ENCODE data around the gene MARF1.
A peak's percentile ranks its signal among the peaks of the same experiment; 100 is the strongest.
"Not testable (repeated sequence)": the region's sequence is repeated elsewhere in the genome, so short reads cannot be mapped to it uniquely, and the experiment has no call there.

The MARF1 gene, protein sequence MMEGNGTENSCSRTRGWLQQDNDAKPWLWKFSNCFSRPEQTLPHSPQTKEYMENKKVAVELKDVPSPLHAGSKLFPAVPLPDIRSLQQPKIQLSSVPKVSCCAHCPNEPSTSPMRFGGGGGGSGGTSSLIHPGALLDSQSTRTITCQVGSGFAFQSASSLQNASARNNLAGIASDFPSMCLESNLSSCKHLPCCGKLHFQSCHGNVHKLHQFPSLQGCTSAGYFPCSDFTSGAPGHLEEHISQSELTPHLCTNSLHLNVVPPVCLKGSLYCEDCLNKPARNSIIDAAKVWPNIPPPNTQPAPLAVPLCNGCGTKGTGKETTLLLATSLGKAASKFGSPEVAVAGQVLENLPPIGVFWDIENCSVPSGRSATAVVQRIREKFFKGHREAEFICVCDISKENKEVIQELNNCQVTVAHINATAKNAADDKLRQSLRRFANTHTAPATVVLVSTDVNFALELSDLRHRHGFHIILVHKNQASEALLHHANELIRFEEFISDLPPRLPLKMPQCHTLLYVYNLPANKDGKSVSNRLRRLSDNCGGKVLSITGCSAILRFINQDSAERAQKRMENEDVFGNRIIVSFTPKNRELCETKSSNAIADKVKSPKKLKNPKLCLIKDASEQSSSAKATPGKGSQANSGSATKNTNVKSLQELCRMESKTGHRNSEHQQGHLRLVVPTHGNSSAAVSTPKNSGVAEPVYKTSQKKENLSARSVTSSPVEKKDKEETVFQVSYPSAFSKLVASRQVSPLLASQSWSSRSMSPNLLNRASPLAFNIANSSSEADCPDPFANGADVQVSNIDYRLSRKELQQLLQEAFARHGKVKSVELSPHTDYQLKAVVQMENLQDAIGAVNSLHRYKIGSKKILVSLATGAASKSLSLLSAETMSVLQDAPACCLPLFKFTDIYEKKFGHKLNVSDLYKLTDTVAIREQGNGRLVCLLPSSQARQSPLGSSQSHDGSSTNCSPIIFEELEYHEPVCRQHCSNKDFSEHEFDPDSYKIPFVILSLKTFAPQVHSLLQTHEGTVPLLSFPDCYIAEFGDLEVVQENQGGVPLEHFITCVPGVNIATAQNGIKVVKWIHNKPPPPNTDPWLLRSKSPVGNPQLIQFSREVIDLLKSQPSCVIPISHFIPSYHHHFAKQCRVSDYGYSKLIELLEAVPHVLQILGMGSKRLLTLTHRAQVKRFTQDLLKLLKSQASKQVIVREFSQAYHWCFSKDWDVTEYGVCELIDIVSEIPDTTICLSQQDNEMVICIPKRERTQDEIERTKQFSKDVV (N-terminal part only)

DNA sequence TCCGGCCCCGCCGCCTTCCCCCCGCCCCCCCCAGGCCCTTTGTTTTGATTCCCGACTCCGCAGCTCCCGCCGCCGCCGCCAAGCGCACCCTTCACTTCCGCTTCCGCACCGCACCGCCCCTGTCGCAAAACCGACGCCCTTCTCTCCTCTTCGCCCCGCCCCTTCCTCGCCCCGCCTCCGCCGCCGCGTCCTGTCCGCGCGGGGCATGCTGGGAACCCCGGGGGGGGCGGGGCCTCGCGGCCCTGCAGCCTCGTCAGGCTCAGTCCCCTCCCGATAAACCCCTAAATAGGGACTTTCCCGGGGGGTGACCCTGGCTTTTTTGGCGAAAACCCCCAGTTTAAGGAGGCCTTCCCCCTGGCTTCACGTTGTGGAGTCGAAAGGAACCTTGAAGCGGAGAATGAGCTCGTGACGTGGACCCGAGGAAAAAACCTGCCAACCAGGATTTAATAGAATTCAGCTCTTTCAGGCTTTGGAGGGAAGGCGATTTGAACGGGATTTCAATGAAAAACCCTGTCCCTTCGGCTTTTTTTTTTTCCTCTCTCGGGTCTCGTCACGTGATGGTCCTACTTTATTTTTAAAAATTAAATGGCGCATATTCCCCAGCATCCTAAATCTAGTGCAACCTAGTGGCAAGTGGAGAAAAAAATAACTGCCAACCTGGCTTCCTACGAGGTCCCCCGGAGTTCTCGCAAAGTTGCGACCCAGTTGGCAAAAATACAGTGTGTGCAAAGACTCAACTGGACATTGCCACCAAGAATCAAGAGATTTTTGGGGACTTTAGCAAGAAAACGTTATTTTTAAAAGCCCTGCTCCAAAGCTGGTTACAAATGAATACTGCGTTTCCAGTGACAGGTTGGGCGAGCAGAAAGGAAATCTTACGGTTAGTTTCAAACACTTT, at the start of gene MARF1:
Gene MARF1, minus strand, starts transcription at position 107 of the 898 bp plus-strand sequence. CDS start 3,921 bp downstream, outside the sequence.
- DNase-seq, result peak; percentile 100

DNA sequence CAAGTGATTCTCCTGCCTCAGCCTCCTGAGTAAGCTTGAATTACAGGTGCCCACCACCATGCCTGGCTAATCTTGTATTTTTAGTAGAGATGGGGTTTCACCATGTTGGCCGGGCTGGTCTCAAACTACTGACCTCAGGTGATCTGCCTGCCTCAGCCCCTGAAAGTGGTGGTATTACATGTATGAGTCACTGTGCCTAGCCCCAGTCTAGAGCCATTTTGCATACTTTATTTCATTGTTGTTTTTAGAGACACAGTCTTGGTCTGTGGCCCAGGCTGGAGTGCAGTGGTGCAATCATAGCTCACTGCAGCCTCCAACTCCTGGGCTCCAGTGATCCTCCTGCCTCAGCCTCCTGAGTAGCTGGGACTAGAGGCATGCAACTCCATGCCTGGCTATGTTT, 49.6 kb upstream of the MARF1 start:
- DNase-seq, result not testable (repeated sequence)

DNA sequence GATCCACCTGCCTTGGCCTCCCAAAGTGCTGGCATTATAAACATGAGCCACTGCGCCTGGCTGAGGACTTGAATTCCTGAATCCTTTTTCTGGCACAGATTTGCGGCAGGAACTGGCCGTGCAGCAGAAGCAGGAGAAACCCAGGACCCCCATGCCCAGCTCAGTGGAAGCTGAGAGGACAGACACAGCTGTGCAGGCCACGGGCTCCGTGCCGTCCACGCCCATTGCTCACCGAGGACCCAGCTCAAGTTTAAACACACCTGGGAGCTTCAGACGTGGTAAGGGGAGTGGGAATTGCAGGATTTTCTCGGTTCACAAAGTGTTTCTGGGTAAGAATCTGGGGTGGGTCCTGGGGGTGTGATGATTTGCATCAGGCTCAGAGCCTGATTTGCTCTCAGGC, 48.1 kb upstream of the MARF1 start:
- no peak for DNase-seq

DNA sequence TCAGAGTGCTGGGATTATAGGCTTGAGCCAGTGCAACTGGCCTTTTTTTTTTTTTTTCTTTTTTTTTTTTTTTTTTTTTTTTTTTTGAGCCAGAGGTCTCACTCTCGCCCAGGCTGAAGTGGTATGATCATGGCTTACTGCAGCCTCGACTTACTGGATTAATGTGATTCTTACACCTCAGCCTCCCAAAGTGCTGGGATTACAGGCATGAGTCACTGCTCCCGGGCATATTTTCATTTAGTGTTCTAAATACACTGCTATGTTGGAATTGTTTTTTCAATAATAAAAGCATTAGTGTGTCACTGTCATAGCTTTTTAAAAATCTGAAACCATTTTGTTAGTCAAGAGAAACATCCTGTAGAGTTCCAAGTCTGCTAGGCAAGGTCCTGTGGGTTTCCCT, 47.3 kb upstream of the MARF1 start:
- DNase-seq, result no peak

DNA sequence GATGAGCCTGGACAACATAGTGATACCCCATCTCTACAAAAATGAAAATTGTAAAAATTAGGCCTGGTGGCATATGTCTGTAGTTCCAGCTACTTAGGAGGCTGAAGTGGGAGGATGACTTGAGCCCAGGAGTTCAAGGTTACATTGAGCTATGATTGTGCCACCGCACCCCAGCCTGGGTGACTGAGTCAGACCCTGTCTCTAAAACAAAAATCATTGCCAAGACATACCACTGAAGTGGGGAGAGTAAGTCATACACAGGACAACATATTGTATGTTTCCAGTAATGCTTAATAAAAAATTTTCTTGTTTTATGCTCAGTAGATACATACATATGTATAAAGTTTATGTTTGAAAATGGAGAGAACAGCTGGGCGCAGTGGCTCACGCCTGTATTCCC, 46.3 kb upstream of the MARF1 start:
- no peak for DNase-seq

DNA sequence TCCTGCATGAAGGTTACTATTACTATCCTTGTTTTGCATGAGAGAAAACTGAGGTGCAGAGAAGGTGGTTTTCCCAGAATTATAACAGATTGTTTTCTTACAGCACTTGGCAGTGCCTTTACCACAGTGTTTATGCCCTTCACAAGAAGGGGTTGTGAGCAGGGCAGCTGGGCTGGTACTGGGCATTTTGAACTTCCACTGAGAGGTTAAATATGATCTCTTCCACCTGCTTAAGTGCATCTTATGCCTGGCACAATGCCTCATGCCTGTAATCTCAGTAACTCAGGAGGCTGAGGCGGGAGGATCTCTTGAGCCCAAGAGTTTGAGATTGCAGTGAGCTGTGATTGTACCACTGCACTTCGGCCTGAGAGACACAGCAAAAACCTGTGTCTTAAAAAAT, 43.3 kb upstream of the MARF1 start:
- DNase-seq, result no peak

DNA sequence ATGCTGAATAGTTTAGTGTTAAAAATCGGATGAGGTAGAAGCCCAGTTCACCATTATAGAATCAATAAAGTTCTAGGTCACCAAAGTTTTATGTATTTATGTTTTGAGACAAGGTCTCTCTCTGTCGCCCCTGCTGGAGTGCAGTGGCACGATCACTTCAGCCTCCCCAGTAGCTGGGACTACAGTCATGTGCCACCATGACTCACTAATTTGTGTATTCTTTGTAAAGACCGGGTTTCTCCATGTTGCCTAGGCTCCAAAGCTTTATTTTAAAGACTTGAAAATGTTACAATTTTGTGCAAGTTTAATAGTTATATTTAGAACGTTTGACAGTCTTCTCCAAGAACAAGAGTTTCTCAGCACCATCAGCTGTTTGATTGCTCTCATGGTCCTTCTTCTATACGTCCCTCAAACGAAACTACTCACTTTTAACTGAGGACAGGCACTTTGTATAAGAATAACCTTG, 39.2 kb upstream of the MARF1 start:
- peak; percentile 47 for DNase-seq

DNA sequence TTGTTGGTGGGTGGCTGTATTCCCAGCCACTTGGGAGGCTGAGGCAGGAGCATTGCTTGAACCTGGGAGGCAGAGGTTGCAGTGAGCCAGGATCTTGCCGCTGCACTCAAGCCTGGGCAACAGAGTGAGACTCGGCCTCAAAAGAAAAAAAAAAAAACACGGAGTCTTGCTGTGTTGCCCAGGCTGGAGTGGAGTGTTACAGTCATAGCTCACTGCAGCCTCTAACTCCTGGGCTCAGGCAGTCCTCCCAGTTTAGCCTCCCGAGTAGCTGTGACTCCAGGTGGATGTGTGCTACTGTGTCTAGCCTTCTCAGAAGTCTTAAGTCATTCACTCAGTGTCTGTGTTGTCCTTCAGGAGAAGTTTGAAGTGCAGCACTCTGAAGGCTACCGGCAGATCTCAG, 34.5 kb upstream of the MARF1 start:
- no peak for DNase-seq

DNA sequence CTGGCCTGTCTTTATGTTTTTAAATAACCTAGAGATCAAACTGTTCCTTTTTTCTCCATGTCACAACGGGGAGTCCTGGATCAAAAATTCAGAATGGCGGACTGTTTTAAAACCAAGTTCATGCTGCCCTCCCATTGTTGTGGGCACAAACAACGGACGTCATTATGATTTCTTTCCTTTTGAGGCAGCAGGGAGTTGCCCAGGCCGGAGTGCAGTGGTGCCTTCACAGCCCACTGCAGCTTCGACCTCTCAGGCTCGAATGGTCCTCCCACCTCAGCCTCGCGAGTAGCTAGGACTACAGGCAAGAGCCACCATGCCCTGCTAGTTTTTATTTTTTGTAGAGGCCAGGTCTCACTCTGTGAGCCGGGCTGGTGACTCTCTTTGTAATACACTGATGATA, 33.6 kb upstream of the MARF1 start:
- DNase-seq, result no peak

DNA sequence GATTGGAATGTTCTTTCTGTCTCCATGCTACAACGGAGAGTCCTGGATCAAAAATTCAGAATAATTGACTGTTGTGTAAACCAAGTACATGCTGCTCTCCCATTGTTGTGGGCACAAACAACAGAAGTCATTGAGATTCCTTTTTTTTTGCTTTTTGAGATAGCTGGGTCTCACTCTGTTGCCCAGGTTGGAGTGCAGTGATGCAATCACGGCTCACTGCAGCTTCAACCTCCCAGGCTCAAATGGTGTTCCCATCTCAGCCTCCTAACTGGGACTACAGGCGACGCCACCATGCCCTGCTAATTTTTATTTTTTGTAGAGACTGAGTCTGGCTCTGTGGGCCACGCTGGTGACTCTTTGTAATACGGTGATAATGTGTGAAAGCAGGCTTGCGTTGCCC, 31.6 kb upstream of the MARF1 start:
- no peak for DNase-seq

DNA sequence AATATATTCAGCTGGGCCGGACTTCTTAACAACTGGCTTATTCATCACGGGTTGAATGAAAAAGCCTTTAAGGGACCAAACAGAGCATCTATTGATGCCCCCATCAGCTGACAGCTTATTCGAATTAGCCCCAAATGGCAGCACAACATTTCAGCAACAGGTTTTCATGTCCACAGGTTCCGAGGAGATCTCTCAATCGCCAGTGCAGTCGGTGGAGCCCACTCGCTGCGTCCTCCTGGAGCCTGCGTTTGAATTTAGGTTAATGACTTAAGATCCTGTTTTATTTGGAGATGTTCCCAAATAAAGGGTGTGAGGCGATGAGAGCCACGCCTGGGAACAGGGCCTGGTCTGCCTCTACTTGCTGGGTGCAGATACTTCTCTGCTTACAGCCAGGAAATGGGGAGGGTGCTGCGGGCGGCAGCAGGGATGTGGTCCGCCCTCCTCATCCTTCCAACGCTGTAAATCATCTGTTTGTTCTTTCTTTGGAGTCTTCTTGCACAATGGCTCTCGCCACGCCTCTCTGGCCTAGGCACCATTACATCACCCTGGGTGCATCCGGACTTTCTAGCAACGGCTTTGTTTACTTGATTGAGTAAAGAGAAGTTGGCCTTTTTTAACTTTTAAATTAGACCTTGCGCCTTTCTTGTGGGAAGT, 29.7 kb upstream of the MARF1 start:
- peak; percentile 85 for DNase-seq

DNA sequence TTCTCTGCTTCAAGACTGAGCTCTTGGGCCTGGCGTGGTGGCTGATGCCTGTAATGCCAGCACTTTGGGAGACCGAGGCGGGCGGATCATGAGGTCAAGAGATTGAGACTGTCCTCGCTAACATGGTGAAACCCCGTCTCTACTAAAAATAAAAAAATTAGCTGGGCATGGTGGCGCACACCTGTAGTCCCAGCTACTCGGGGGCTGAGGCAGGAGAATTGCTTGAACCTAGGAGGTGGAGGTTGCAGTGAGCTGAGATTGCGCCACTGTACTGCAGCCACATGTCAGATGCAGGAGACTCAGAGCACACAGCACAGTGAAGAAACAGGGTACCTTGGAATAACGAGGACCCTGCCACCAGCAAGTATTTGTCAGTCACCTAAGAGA, 29.2 kb upstream of the MARF1 start:
- not testable (repeated sequence) for DNase-seq

DNA sequence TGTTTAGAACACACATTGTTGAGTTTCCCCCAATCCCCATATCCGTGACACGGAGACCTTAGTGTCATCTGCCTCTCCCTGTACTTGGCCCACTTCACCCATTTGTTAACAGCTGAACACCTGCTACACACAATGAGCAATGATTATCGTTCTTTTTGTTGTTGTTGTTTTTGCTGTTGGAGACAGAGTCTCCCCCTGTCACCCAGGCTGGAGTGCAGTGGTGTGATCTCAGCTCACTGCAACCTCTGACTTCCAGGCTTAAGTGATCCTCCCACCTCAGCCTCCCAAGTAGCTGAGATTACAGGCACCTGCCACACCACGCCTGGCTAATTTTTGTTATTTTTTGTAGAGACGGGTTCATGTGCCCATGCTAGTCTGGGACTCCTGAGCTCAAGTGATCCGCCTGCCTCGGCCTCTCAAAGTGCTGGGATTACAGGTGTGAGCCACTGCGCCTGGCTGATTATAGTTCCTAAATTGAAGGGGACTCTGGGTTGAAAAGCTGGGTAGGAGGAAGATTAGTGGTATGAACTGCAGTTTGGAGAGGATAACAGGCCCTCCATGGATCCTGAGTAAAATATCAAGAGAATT, 28.7 kb upstream of the MARF1 start:
- DNase-seq, result no peak

DNA sequence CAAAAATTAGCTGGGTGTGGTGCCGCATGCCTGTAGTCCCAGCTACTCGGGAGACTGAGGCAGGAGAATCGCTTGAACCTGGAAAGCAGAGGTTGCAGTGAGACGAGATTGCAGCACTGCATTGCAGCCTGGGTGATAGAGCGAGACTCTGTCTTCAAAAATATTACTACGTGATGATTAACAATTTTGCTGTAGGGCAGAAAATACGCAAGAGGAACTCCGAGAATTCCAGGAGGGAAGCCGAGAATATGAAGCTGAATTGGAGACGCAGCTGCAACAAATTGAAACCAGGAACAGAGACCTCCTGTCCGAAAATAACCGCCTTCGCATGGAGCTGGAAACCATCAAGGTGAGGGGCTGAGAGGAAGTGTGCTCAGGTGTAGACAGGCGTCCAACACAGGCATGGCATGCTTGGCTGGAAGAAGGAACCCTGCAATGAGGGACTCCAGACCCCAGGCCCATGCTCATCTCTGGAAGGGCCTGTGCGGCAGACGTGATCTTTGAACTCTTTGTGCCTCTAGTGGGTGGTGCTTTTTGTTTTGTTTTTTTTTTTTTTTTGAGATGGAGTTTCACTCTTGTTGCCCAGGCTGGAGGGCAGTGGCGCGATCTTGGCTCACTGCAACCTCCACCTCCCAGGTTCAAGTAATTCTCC, 24.3 kb upstream of the MARF1 start:
- no peak for DNase-seq

DNA sequence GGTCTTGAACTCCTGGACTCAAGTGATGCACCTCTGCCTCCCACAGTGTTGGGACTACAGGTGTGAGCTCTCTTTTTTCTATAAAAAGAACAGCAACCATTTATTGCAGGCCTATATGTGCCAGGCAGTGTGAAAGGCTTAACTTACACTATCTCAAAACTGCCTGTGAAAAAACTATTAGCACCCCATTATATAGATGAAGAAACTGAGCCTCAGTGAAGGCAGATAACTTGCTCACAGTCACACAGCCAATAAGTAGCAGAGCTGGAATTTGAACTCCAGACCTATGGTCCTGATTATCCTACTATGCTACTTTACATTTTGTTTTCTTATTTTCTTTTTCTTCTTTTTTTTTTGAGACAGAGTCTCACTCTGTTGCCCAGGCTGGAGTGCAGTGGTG, 22.2 kb upstream of the MARF1 start:
- DNase-seq, result no peak

DNA sequence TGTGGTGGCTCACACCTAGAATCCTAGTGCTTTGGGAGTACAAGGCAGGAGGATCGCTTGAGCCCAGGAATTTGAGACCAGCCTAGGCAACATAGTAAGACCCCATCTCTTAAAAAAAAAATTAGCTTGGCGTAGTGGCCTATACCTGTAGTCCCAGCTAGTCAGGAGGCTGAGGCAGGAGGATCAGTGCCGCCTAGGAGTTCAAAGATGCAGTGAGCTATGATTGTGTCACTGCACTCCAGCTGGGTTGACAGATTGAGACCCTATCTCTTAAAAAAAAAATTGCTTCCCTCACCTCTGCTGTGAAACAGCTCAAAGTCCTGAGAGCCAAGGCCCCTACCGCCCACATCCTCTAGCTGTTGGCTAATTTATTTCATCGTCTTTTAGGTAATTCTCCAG, 17.2 kb upstream of the MARF1 start:
- no peak for DNase-seq

DNA sequence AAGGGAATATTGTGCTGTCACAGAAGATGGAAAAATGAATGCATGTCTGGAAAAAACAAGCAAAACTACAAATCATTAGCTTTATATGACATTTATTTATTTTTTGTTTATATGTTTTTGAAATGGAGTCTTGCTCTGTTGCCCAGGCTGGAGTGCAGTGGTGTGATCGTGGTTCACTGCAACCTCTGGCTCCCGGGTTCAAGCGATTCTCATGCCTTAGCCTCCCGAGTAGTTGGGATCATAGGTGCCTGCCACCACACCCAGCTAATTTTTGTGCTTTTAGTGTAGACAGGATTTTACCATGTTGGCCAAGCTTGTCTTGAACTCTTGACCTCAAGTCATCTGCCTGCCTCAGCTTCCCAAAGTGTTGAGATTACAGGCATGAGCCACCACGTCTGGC, 15.6 kb upstream of the MARF1 start:
- DNase-seq, result no peak

DNA sequence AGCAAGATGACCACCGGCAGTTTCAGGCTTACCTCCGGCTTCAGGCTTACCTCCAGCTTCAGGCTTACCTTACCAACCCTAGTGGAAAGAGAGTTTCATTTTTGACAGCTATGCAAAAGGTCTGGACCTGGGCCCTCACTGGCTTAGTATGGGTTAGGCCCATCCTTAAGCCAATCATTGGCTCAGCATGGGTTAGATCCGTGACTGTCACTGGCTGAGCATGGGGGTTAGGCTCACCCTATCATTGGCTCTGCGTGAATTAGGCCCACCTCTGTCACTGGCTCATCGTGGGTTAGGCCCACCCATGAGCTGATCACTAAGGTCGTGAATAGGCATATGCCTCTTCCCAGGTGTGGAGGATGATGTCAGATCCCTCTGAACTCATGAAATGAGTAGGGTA, 15.2 kb upstream of the MARF1 start:
- no peak for DNase-seq

DNA sequence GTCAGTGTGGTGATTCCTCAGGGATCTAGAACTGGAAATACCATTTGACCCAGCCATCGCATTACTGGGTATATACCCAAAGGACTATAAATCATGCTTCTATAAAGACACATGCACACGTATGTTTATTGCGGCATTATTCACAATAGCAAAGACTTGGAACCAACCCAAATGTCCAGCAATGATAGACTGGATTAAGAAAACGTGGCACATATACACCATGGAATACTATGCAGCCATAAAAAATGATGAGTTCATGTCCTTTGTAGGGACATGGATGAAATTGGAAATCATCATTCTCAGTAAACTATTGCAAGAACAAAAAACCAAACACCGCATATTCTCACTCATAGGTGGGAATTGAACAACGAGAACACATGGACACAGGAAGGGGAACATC, 12.6 kb upstream of the MARF1 start:
- DNase-seq, result not testable (repeated sequence)

DNA sequence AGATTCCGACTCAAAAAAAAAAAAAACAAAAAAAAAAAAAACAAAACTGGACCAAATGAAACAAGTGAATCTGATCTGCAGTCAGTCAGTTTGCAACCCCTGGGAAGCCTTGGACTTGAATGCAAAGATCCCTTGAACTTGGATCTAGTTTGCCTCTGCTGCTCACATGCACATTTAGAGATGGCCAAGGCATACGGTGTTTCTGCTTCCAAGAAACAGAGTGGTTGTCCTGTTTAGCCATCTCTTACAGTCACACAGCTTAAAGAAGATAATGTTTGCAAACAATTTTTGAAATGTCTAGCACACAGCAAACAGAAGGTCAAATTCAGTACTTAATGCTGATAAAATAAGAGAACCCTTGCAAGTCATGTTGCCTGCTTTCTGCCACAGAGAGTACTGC, 11.6 kb upstream of the MARF1 start:
- no peak for DNase-seq

DNA sequence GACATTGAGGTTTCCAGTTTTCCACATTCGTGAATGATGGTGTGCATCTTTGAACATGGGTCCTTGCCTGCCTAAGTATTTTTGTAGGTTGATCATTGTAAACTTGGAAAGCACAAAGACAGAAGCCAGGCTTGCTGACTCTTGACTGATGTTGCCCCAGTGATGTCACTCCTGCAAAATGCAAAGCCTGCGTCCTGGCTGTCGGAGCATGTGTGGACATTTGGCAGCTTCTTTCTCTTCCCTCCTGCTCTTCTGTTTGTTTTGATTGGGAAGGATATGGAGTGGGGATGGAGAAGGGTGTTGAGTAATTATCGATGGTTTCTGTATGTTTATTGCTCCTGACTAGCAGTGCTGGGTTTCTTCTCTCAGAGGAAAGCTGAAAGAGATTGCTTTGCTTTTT, 10.3 kb upstream of the MARF1 start:
- no peak for DNase-seq
